ENCODE measurements around the gene TGFBI. TPM values are rescaled to one million over a fixed set of nuclear protein-coding genes. Genes with fewer than 3 reads are reported as not detected.

TGFBI gene
- total and polyA plus RNA-seq, 8 donors, result 3.7 to 50.1 (median 14.3) TPM

GRCh38 chr5:136084698-136085097 is 55.9 kb downstream of the TGFBI start:
- peak; percentile 73 to 89 (median 81) for DNase-seq
- no peaks in the 10 kb centered on the region for H3K27me3 ChIP-seq
- TF ChIP-seq CTCF (IDR thresholded peaks at IDR 0.05), result no peak
- WGBS, 2 donors, result 36 to 47% methylated on average over 1 of the region's 1 CpG
- H3K4me1 ChIP-seq, result peaks cover 4 to 22% (median 6%) of the 10 kb centered on the region in 3 donors
- peak overlapping the region in 2 of 4 donors; percentile 3 to 40 for H3K27ac ChIP-seq
- no peak for FAIRE-seq
- ATAC-seq, result peak; percentile 10 to 38 (median 26)
- H3K36me3 ChIP-seq, result no peaks in the 10 kb centered on the region
- no peak overlapping the region for H3K4me3 ChIP-seq
- H3K9me3 ChIP-seq, result no peaks in the 10 kb centered on the region
- intact Hi-C loops (cut with DNase I), result no loop called here

DNA sequence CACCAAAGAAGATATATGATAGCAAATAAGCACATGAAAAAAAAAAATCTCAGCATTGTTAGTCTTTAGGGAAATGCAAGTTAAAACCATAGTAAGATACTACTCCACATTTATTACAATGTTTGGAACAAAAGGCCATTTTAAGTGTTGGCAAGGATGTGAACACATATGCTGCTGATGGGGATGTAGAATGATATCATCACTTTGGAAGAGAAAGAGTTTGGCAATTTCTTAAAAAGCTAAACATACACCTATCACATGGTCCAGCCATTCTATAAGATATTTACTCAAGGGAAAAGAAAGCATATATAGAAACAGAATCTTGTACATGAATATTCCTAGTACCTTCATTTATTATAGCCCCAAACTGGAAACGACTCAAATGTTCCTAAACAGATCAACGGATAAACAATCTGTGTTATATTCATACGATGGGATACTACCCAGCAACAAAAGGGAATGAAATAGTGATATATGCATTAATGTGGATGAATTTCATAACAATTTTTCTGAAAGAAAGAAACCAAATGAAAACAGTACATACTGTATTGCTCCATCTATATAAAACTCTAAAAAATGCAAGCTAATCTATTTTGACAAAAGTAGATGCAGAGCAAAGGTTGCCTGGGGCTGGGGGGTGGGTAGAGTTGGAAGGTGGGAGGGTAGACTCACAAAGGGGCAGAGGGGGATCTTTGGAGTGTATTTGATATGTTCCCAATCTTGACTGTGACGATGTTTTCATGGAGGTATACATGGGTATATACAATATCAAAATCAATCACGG is 58.2 kb downstream of the TGFBI start:
- Histone ChIP-seq H3K4me1 (peaks cover 4 to 13% (median 6%) of the 10 kb centered on the region in 3 donors), H3K36me3 (no peaks in the 10 kb centered on the region), H3K27ac (no peak overlapping the region), H3K9me3 (no peaks in the 10 kb centered on the region), H3K27me3 (no peaks in the 10 kb centered on the region), H3K4me3 (no peak overlapping the region)
- DNase-seq, result no peak
- ATAC-seq, result no peak
- no peak for FAIRE-seq
- intact Hi-C loops (cut with DNase I), result no loop called here
- no peak for TF ChIP-seq CTCF (IDR thresholded peaks at IDR 0.05)
- 75 to 76% methylated on average over 5 of the region's 5 CpGs for WGBS, 2 donors

DNA sequence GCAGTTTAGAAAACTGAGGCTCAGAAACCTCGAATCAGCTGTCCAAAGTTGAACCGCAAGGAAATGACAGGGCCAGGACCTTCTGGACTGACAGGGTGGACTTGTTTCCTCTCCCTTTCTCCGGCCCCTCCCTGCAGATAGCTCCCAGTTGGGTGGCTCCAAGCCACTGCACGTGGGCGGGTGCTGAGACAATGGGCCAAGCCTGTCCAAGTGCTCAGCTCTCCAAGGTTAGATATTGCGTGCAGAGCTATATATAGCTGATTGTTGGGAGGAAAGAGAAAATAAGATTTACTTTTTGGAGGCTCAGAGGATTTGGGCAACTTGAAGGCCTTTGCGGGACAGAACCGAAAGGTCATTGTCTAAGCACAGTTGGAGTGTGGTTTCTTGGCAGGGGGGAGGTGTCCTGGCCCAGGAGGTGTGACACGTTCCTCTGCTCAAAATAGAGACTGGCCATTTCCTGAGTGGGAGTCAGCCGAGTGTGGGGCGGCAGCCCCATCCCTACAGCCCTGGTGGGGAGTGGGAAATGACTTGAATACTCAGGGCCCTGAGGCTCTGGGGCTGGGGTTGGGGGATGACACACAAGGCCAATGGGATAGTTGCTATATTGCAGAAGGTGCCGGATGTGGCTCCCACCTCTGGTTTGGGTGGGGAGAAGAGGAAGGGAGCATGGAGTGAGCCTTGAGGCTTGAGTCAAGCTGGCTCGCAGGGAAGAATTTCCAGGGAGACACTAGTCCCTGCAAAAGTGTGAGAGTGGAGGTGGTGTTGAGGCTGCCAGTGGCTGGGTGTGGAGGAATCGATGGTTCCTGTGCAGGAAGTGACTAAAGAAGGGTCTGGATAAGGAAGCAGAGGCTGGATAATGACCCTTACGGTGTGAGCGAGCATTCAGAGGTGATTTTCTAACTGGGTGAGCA is 59.4 kb downstream of the TGFBI start:
- no peaks in the 10 kb centered on the region for H3K9me3 ChIP-seq
- peak overlapping the region in 2 of 4 donors; percentile 48 to 67 for H3K27ac ChIP-seq
- H3K4me3 ChIP-seq, result no peak overlapping the region
- H3K36me3 ChIP-seq, result no peaks in the 10 kb centered on the region
- no peak for TF ChIP-seq CTCF (IDR thresholded peaks at IDR 0.05)
- peak; percentile 92 to 95 (median 93) for ATAC-seq
- 49 to 55% methylated on average over 16 of the region's 16 CpGs for WGBS, 2 donors
- H3K27me3 ChIP-seq, result no peaks in the 10 kb centered on the region
- intact Hi-C loops (cut with DNase I), result no loop called here
- no peak for FAIRE-seq
- DNase-seq, result peak; percentile 60 to 87 (median 82)
- peaks cover 4 to 10% (median 6%) of the 10 kb centered on the region in 3 donors for H3K4me1 ChIP-seq

GRCh38 chr5:136089791-136090190 is 61.0 kb downstream of the TGFBI start:
- TF ChIP-seq CTCF (IDR thresholded peaks at IDR 0.05), result no peak
- DNase-seq (no peak), FAIRE-seq (no peak), ATAC-seq (no peak)
- peak overlapping the region in 1 of 4 donors; percentile 21 for H3K27ac ChIP-seq
- H3K27me3 ChIP-seq, result no peaks in the 10 kb centered on the region
- no peaks in the 10 kb centered on the region for H3K36me3 ChIP-seq
- no peaks in the 10 kb centered on the region for H3K9me3 ChIP-seq
- peaks cover 6 to 17% (median 16%) of the 10 kb centered on the region in 3 donors for H3K4me1 ChIP-seq
- intact Hi-C loops (cut with DNase I), result no loop called here
- no peak overlapping the region for H3K4me3 ChIP-seq
- WGBS, 2 donors, result 62 to 70% methylated on average over 7 of the region's 7 CpGs

All from pancreas (tissue), 10 donors.